HFFc6 (cell line): Measurements from ENCODE around the gene CGREF1. TPM values are rescaled to one million over a fixed set of nuclear protein-coding genes. Genes with fewer than 3 reads are reported as not detected.
A peak's percentile ranks its signal among the peaks of the same experiment; 100 is the strongest.

Experiments
- DNase-seq: peaks from one replicate; pipeline ENCODE4 v3.0.0-alpha.2; 2018
- H3K27ac Mint-ChIP-seq: 2 replicates; pipeline ENCODE4 v1.8.0; 2020; ENCODE audit warnings: mild to moderate bottlenecking, mixed read lengths
- H3K27me3 Mint-ChIP-seq: 2 replicates; pipeline ENCODE4 v1.8.0; 2021; ENCODE audit warnings: mild to moderate bottlenecking, moderate library complexity, mixed read lengths; ENCODE audit not compliant: insufficient read depth
- H3K36me3 Mint-ChIP-seq: 2 replicates; pipeline ENCODE4 v1.8.0; 2021; ENCODE audit warnings: low read depth, mixed read lengths
- H3K4me1 Mint-ChIP-seq: 2 replicates; pipeline ENCODE4 v1.8.0; 2020; ENCODE audit warnings: low read depth, mixed read lengths
- H3K4me3 Mint-ChIP-seq: 2 replicates; pipeline ENCODE4 v1.8.0; 2020; ENCODE audit warnings: mild to moderate bottlenecking, moderate library complexity, mixed read lengths
- H3K9me3 Mint-ChIP-seq: 2 replicates; pipeline ENCODE4 v1.8.0; 2020; ENCODE audit warnings: mild to moderate bottlenecking, mixed read lengths
- total RNA-seq, 6 experiments: library from RNA; stranded (reverse); fragmentation: NEBNext Ultra II Directional; extraction: Animal tissue kit (Norgen Biotek cat#: 25700); gene quantifications; 2 replicates in 1 of 6; 3 replicates in 5 of 6; pipeline ENCODE4 v1.2.3, GENCODE V29; 2021
- TF ChIP-seq, protein P1 (sequence below): fragments of 200-600 bp; sonication (generic); IDR thresholded peaks from 2 replicates; pipeline ENCODE4 v1.5.0; 2021; ENCODE audit warnings: antibody characterized with exemption, mild to moderate bottlenecking

CGREF1 gene
- total RNA-seq, 6 experiments from 2014 or later: 0.12 TPM; not detected in 5

GRCh38 chr2:27094353-27094984, 24.5 kb downstream of the CGREF1 start:
- TF ChIP-seq, protein P1, sequence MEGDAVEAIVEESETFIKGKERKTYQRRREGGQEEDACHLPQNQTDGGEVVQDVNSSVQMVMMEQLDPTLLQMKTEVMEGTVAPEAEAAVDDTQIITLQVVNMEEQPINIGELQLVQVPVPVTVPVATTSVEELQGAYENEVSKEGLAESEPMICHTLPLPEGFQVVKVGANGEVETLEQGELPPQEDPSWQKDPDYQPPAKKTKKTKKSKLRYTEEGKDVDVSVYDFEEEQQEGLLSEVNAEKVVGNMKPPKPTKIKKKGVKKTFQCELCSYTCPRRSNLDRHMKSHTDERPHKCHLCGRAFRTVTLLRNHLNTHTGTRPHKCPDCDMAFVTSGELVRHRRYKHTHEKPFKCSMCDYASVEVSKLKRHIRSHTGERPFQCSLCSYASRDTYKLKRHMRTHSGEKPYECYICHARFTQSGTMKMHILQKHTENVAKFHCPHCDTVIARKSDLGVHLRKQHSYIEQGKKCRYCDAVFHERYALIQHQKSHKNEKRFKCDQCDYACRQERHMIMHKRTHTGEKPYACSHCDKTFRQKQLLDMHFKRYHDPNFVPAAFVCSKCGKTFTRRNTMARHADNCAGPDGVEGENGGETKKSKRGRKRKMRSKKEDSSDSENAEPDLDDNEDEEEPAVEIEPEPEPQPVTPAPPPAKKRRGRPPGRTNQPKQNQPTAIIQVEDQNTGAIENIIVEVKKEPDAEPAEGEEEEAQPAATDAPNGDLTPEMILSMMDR: no peak
- H3K27ac Mint-ChIP-seq: no peak overlapping the region
- no peak for DNase-seq

GRCh38 chr2:27093430-27094352, 25.2 kb downstream of the CGREF1 start:
- H3K27ac Mint-ChIP-seq: no peak overlapping the region
- peaks cover 2% of the 10 kb centered on the region; the same call in 1 of the 2 replicates for H3K27me3 Mint-ChIP-seq

More at GRCh38 chr2:27094353-27094984, 24.5 kb downstream of the CGREF1 start:
- H3K36me3 Mint-ChIP-seq: no peaks in the 10 kb centered on the region
- H3K4me1 Mint-ChIP-seq: peaks cover 21% of the 10 kb centered on the region
- H3K27me3 Mint-ChIP-seq: peaks cover 2% of the 10 kb centered on the region; the same call in 1 of the 2 replicates
- no peak overlapping the region for H3K4me3 Mint-ChIP-seq
- H3K9me3 Mint-ChIP-seq: no peaks in the 10 kb centered on the region

GRCh38 chr2:27092696-27093429, 26.1 kb downstream of the CGREF1 start:
- H3K27ac Mint-ChIP-seq: no peak overlapping the region

More at GRCh38 chr2:27093430-27094352, 25.2 kb downstream of the CGREF1 start:
- H3K36me3 Mint-ChIP-seq: no peaks in the 10 kb centered on the region
- DNase-seq: no peak
- no peaks in the 10 kb centered on the region for H3K9me3 Mint-ChIP-seq
- no peak overlapping the region for H3K4me3 Mint-ChIP-seq
- peaks cover 21% of the 10 kb centered on the region for H3K4me1 Mint-ChIP-seq
- TF ChIP-seq, protein P1: no peak

DNA sequence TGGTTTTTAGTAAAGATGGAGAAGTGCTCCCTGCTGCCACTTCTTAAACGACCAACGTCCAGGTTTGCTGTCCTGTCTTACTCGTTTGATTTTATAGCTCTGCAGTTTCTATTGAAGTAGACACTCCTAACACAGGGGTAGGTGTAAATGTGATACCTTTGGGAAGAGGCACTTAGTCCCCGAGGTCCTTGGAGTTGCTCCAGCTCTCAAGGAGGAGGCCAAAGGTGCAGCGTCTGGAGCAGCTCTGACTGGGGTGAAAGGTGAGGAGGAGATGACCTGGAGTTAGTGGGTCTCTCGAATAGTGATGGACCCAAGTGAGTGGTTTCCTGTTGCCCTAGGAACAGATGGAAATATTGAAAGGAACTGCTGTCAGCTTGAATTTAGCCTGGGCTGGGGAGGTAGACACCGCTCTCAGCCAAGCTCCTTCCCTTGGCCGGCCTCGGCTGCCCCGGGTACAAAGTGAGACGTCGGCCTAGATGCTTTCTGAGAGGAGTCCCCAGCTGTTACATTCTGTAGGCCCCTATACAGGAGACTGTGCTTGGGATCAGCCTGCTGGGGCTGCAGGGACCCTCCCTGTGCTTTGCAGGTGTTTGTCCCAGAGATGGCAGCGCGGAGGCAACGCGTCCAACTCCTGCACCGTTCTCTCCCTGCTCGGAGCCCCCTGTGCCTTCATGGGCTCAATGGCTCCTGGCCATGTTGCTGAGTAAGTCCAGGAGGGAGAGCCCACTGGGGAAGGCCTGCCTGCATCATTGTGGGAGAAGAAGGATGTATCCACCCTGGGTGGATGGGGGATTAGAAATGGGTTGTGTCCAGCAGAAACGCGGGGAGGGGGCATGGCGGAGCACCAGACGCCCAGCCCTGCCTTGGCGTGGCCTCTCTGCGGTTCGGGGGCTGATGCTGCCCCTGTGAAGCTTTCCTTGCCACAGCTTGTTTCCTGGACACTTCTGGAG, 26.9 kb downstream of the CGREF1 start:
- H3K27ac Mint-ChIP-seq: no peak overlapping the region
- H3K4me3 Mint-ChIP-seq: no peak overlapping the region
- H3K9me3 Mint-ChIP-seq: no peaks in the 10 kb centered on the region
- peaks cover 5% of the 10 kb centered on the region for H3K27me3 Mint-ChIP-seq
- TF ChIP-seq, protein P1: no peak
- peaks cover 25% of the 10 kb centered on the region for H3K4me1 Mint-ChIP-seq
- DNase-seq: no peak
- H3K36me3 Mint-ChIP-seq: no peaks in the 10 kb centered on the region

More at GRCh38 chr2:27092696-27093429, 26.1 kb downstream of the CGREF1 start:
- peaks cover 21% of the 10 kb centered on the region for H3K4me1 Mint-ChIP-seq
- peak; percentile 28 for DNase-seq
- H3K9me3 Mint-ChIP-seq: no peaks in the 10 kb centered on the region
- H3K36me3 Mint-ChIP-seq: no peaks in the 10 kb centered on the region
- TF ChIP-seq, protein P1: no peak
- no peak overlapping the region for H3K4me3 Mint-ChIP-seq
- peaks cover 2% of the 10 kb centered on the region; the same call in 1 of the 2 replicates for H3K27me3 Mint-ChIP-seq
